ENCODE data around the gene SAMD4A. TPM values are rescaled to one million over a fixed set of nuclear protein-coding genes. Genes with fewer than 3 reads are reported as not detected.

The SAMD4A gene
- total and polyA plus RNA-seq, 2 of the 4 experiments (the other 2 are of a cell fraction) = 22.9 to 38.2 TPM

GRCh38 chr14:54593860-54594259 is 26.9 kb downstream of the SAMD4A start:
- no peak overlapping the region for H3K18ac ChIP-seq (ENCODE audit: low read depth, low read length)
- ChIA-PET POLR2A (ENCODE audit: unreplicated experiment) (no interaction called here), CTCF (interaction anchor here (0.8 kb wide), 1 partner anchor 18 kb away, joined by 3 read pairs; no protein-coding TSS in a partner anchor)
- H3K4ac ChIP-seq (ENCODE audit: low read depth, low read length) = peak overlapping the region; percentile 30; the same call in 1 of the 2 replicates
- H4K5ac ChIP-seq (ENCODE audit: low read depth, low read length) = no peak overlapping the region
- H2AK9ac ChIP-seq (replicated peaks; ENCODE audit: low read depth, low read length, poor library complexity) = no peak overlapping the region
- no peaks in the 10 kb centered on the region for H3K9me3 ChIP-seq (ENCODE audit: control insufficient read depth, insufficient read depth, low read length)
- dilution Hi-C loops (cut with HindIII; ENCODE audit: low sequenced_read_pairs, unreplicated experiment) (no loop called here), in situ Hi-C loops (cut with MboI; ENCODE audit: low sequenced_read_pairs) (no loop called here), intact Hi-C loops (cut with micrococcal nuclease) (no loop called here)
- peak overlapping the region; percentile 33 for H2BK5ac ChIP-seq (ENCODE audit: low read depth, low read length, poor library complexity, severe bottlenecking)
- H2AFZ ChIP-seq (replicated peaks; ENCODE audit: low read length, poor library complexity) = no peak overlapping the region
- DNase-seq (peak; percentile 72), ATAC-seq (ENCODE audit: low read depth) (peak; percentile 16; the same call in 1 of the 2 replicates)
- no peak overlapping the region for H4K8ac ChIP-seq (ENCODE audit: low read depth in 2 of 2, low read length in 2 of 2)
- peak overlapping the region; percentile 30; the same call in 1 of the 2 replicates for H3K27ac ChIP-seq (ENCODE audit: insufficient read depth, low read length)
- H2BK20ac ChIP-seq (ENCODE audit: low read depth, low read length) = no peak overlapping the region
- WGBS, 2 experiments (ENCODE audit: extremely low coverage in 2 of 2, insufficient read length in 1 of 2) = no CpG with 5 or more reads among the region's 1 CpG
- H3K9me1 ChIP-seq (ENCODE audit: insufficient read depth, low read length) = peaks cover 38% of the 10 kb centered on the region
- H3K27me3 ChIP-seq (ENCODE audit: control insufficient read depth, insufficient read depth, low read length) = no peaks in the 10 kb centered on the region
- BruUV-seq (replicated peaks) = no TSS peak
- H3K79me1 ChIP-seq (ENCODE audit: low read depth in 1 of 2, low read length in 2 of 2) = peaks cover 11 to 84% of the 10 kb centered on the region in 2 experiments
- H4K20me1 ChIP-seq (ENCODE audit: insufficient read depth, low read length) = peaks cover 61% of the 10 kb centered on the region
- H3K56ac ChIP-seq (ENCODE audit: extremely low read depth, insufficient read depth, low read length) = no peak overlapping the region
- H3K23ac ChIP-seq (ENCODE audit: low read depth, low read length) = no peak overlapping the region
- H4K91ac ChIP-seq (ENCODE audit: insufficient read depth, low read depth, low read length) = no peak overlapping the region
- H2AK5ac ChIP-seq (ENCODE audit: low read depth, low read length) = no peak overlapping the region
- 0 out of 2 replicates have a peak overlapping the region, but pooled peaks have one; percentile 35 for H2BK120ac ChIP-seq (ENCODE audit: low read depth, low read length)
- peak overlapping the region; percentile 33 for H3K4me2 ChIP-seq (ENCODE audit: low read depth, low read length)
- TF ChIP-seq ELK1 (IDR thresholded peaks at IDR 0.05; ENCODE audit: borderline replicate concordance, low read depth, low read length) = no peak
- TF ChIP-seq, protein P1, sequence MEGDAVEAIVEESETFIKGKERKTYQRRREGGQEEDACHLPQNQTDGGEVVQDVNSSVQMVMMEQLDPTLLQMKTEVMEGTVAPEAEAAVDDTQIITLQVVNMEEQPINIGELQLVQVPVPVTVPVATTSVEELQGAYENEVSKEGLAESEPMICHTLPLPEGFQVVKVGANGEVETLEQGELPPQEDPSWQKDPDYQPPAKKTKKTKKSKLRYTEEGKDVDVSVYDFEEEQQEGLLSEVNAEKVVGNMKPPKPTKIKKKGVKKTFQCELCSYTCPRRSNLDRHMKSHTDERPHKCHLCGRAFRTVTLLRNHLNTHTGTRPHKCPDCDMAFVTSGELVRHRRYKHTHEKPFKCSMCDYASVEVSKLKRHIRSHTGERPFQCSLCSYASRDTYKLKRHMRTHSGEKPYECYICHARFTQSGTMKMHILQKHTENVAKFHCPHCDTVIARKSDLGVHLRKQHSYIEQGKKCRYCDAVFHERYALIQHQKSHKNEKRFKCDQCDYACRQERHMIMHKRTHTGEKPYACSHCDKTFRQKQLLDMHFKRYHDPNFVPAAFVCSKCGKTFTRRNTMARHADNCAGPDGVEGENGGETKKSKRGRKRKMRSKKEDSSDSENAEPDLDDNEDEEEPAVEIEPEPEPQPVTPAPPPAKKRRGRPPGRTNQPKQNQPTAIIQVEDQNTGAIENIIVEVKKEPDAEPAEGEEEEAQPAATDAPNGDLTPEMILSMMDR (conservative IDR thresholded peaks at IDR 0.05; ENCODE audit: low read depth, low read length) = no peak
- H3K14ac ChIP-seq (replicated peaks; ENCODE audit: low read depth, low read length) = 0 out of 2 replicates have a peak overlapping the region, but pooled peaks have one; percentile 11
- no peak overlapping the region for H2BK15ac ChIP-seq (ENCODE audit: low read depth, low read length)
- H3K4me1 ChIP-seq (ENCODE audit: control insufficient read depth, insufficient read depth, low read length) = peaks cover 15% of the 10 kb centered on the region
- no peak overlapping the region for H3K4me3 ChIP-seq (ENCODE audit: insufficient read depth, low read depth, low read length)
- H3K9ac ChIP-seq (ENCODE audit: low read depth, low read length) = no peak overlapping the region
- H3K36me3 ChIP-seq (ENCODE audit: control insufficient read depth, insufficient read depth, low read length) = no peaks in the 10 kb centered on the region; the same call in 1 of the 2 replicates
